ENCODE data around the gene KIF26A.

DNA sequence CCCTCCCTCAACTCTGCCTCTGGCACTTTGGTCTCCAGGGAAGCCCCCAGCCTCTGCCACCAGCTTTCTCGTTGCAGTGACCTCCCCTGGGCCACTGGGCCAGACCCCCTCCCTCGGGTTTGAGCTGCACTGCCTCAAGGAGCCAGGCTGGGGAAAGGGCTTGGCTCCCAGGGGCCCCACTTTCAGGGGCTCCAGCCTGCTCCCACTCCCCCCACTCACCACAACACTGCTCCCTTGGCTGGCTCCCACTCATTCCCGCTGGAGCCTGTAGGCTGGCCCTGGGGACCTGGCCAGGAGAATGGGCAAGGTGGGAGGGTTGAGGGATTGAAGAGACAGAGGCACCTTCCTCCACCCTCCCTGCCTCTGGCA lies 19.3 kb upstream of the KIF26A start:
- TF ChIP-seq GATA2 (IDR thresholded peaks at IDR 0.05; ENCODE audit: low read depth, low read length): no peak
- TF ChIP-seq GATA3 (IDR thresholded peaks at IDR 0.05; ENCODE audit: low read depth, low read length): no peak

Measured in SH-SY5Y (cell line).